ENCODE data around the gene KIAA1958. TPM values are rescaled to one million over a fixed set of nuclear protein-coding genes. Genes with fewer than 3 reads are reported as not detected.

The KIAA1958 gene
- total and polyA plus RNA-seq, 2 of the 4 experiments (the other 2 are of a cell fraction): 0.65 to 1.8 TPM

DNA sequence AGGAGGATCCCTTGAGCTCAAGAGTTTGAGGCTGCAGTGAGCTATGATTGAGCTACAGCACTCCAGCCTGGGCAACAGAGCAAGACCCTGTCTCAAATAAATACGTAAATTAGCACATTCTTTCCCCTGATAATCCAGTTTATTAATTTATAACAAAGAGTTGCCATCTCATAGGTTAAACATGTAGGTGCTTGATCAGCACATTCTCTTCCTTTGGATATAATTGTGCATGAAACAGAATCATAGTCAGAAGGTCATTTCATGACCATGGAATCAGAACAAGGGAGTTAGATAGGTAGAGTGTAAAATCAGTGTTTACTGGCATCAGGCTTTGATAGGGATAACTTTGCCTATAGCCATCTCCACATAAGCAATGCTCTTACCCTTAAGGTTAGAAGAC lies 43.0 kb upstream of the KIAA1958 start:
- in situ Hi-C loops (cut with MboI; ENCODE audit: low sequenced_read_pairs): no loop called here
- no peaks in the 10 kb centered on the region for H3K9me3 ChIP-seq (ENCODE audit: control insufficient read depth, insufficient read depth, low read length)

More for the DNA sequence above, 43.0 kb upstream of the KIAA1958 start:
- no CpG with 5 or more reads among the region's 1 CpG for WGBS, 2 experiments (ENCODE audit: extremely low coverage in 2 of 2, insufficient read length in 1 of 2)
- Histone ChIP-seq H2BK5ac (ENCODE audit: low read depth, low read length, poor library complexity, severe bottlenecking) (no peak overlapping the region), H2BK20ac (ENCODE audit: low read depth, low read length) (no peak overlapping the region), H4K91ac (ENCODE audit: insufficient read depth, low read depth, low read length) (no peak overlapping the region), H3K27ac (ENCODE audit: insufficient read depth, low read length) (no peak overlapping the region), H2AK5ac (ENCODE audit: low read depth, low read length) (no peak overlapping the region), H3K4me1 (ENCODE audit: control insufficient read depth, insufficient read depth, low read length) (peaks cover 5% of the 10 kb centered on the region; the same call in 1 of the 2 replicates), H2AFZ (replicated peaks; ENCODE audit: low read length, poor library complexity) (no peak overlapping the region), H3K14ac (replicated peaks; ENCODE audit: low read depth, low read length) (no peak overlapping the region), H3K79me1 (ENCODE audit: low read depth in 1 of 2, low read length in 2 of 2) (peaks cover 0 to 5% of the 10 kb centered on the region in 2 experiments; a peak in 1 of 4 replicates), H3K4ac (ENCODE audit: low read depth, low read length) (no peak overlapping the region), H2BK15ac (ENCODE audit: low read depth, low read length) (no peak overlapping the region), H4K5ac (ENCODE audit: low read depth, low read length) (no peak overlapping the region), H3K23ac (ENCODE audit: low read depth, low read length) (no peak overlapping the region), H3K56ac (ENCODE audit: extremely low read depth, insufficient read depth, low read length) (no peak overlapping the region), H2AK9ac (replicated peaks; ENCODE audit: low read depth, low read length, poor library complexity) (no peak overlapping the region), H3K36me3 (ENCODE audit: control insufficient read depth, insufficient read depth, low read length) (peaks cover 7% of the 10 kb centered on the region), H3K4me3 (ENCODE audit: insufficient read depth, low read depth, low read length) (no peak overlapping the region), H3K9me1 (ENCODE audit: insufficient read depth, low read length) (peaks cover 4% of the 10 kb centered on the region; the same call in 1 of the 2 replicates), H4K20me1 (ENCODE audit: insufficient read depth, low read length) (no peaks in the 10 kb centered on the region), H3K9ac (ENCODE audit: low read depth, low read length) (no peak overlapping the region), H3K27me3 (ENCODE audit: control insufficient read depth, insufficient read depth, low read length) (no peaks in the 10 kb centered on the region), H2BK120ac (ENCODE audit: low read depth, low read length) (no peak overlapping the region), H3K18ac (ENCODE audit: low read depth, low read length) (no peak overlapping the region), H3K4me2 (ENCODE audit: low read depth, low read length) (no peak overlapping the region), H4K8ac (ENCODE audit: low read depth in 2 of 2, low read length in 2 of 2) (no peak overlapping the region)
- TF ChIP-seq SMC3 (IDR thresholded peaks at IDR 0.05; ENCODE audit: low read depth, low read length) (no peak), RCOR1 (IDR thresholded peaks at IDR 0.05; ENCODE audit: insufficient replicate concordance, low read length) (no peak), RAD21 (IDR thresholded peaks at IDR 0.05; ENCODE audit: low read length) (no peak), POLR2A (IDR thresholded peaks at IDR 0.05; ENCODE audit: low read depth, low read length) (no peak), USF2 (IDR thresholded peaks at IDR 0.05; ENCODE audit: low read depth, low read length) (no peak), MXI1 (IDR thresholded peaks at IDR 0.05; ENCODE audit: borderline replicate concordance, low read depth, low read length) (no peak), FOS (IDR thresholded peaks at IDR 0.05; ENCODE audit: low read depth, low read length) (no peak), CHD1 (IDR thresholded peaks at IDR 0.05; ENCODE audit: low read depth, low read length) (no peak)
- TF ChIP-seq, protein P1, sequence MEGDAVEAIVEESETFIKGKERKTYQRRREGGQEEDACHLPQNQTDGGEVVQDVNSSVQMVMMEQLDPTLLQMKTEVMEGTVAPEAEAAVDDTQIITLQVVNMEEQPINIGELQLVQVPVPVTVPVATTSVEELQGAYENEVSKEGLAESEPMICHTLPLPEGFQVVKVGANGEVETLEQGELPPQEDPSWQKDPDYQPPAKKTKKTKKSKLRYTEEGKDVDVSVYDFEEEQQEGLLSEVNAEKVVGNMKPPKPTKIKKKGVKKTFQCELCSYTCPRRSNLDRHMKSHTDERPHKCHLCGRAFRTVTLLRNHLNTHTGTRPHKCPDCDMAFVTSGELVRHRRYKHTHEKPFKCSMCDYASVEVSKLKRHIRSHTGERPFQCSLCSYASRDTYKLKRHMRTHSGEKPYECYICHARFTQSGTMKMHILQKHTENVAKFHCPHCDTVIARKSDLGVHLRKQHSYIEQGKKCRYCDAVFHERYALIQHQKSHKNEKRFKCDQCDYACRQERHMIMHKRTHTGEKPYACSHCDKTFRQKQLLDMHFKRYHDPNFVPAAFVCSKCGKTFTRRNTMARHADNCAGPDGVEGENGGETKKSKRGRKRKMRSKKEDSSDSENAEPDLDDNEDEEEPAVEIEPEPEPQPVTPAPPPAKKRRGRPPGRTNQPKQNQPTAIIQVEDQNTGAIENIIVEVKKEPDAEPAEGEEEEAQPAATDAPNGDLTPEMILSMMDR (conservative IDR thresholded peaks at IDR 0.05; ENCODE audit: low read depth, low read length): no peak
- POLR2A ChIA-PET (ENCODE audit: unreplicated experiment): no interaction called here
- no peak for ATAC-seq (ENCODE audit: low read depth)
- dilution Hi-C loops (cut with HindIII; ENCODE audit: low sequenced_read_pairs, unreplicated experiment) (no loop called here), intact Hi-C loops (cut with micrococcal nuclease) (loop anchor here (2.0 kb wide), 1 partner anchor 267 kb away; no protein-coding TSS in a partner anchor)
- no TSS peak for BruUV-seq (replicated peaks)
- no peak for DNase-seq
- CTCF ChIA-PET: interaction anchor here (0.7 to 1.3 kb wide), 2 partner anchors 40 to 66 kb away, joined by 3 to 6 read pairs; no protein-coding TSS in a partner anchor
